Activated T-cell treated with anti-CD3 and anti-CD28 coated beads for 48 hours (primary cell): Measurements from ENCODE around the gene GPN1.
"Not testable (repeated sequence)": the region's sequence is repeated elsewhere in the genome, so short reads cannot be mapped to it uniquely, and the experiment has no call there.

ENCODE experiments used
- DNase-seq: peaks from one replicate; pipeline ENCODE4 v3.0.0-alpha.2; 2020; ENCODE audit warnings: low read depth

The GPN1 gene

GRCh38 chr2:27628767-27629709 is at the start of gene GPN1, which contains the start of gene CCDC121:
Gene GPN1, plus strand, starts transcription at chr2:27629050. Its CDS starts 9 bp downstream, at chr2:27629059.
Gene CCDC121, minus strand, starts transcription at chr2:27629012. Its CDS starts 1,213 bp downstream, at chr2:27627799.
- peak; percentile 93 for DNase-seq

- DNase-seq, result no peak
These were observed 47.3 kb upstream of the GPN1 start for GRCh38 chr2:27581417-27582128.

GRCh38 chr2:27582129-27582694 is 46.6 kb upstream of the GPN1 start:
- DNase-seq, result no peak

GRCh38 chr2:27582695-27583389 is 46.0 kb upstream of the GPN1 start, which contains the start of gene ZNF512:
Gene ZNF512, plus strand, starts transcription at chr2:27583042. Its CDS starts 71 bp downstream, at chr2:27583113.
- DNase-seq, result peak; percentile 81

- no peak for DNase-seq
These were observed 45.4 kb upstream of the GPN1 start for GRCh38 chr2:27583390-27583915.

- no peak for DNase-seq
These were observed 44.3 kb upstream of the GPN1 start for GRCh38 chr2:27584597-27584996.

- DNase-seq, result no peak
These were observed 41.8 kb upstream of the GPN1 start for GRCh38 chr2:27587025-27587424.

- DNase-seq, result no peak
These were observed 40.5 kb upstream of the GPN1 start for GRCh38 chr2:27588308-27588707.

- no peak for DNase-seq
These were observed 37.1 kb upstream of the GPN1 start for GRCh38 chr2:27591745-27592144.

- no peak for DNase-seq
These were observed 35.6 kb upstream of the GPN1 start for GRCh38 chr2:27593240-27593639.

GRCh38 chr2:27594020-27594703 is 34.7 kb upstream of the GPN1 start:
- not testable (repeated sequence) for DNase-seq

GRCh38 chr2:27595412-27595811 is 33.4 kb upstream of the GPN1 start:
- DNase-seq, result not testable (repeated sequence)

GRCh38 chr2:27596627-27597026 is 32.2 kb upstream of the GPN1 start:
- DNase-seq, result no peak

GRCh38 chr2:27606611-27607010 is 22.2 kb upstream of the GPN1 start:
- DNase-seq, result no peak

- no peak for DNase-seq
These were observed 14.9 kb upstream of the GPN1 start for GRCh38 chr2:27613985-27614384.

GRCh38 chr2:27615316-27615715 is 13.5 kb upstream of the GPN1 start:
- no peak for DNase-seq

GRCh38 chr2:27621524-27621923 is 7.3 kb upstream of the GPN1 start:
- no peak for DNase-seq

- no peak for DNase-seq
These were observed 5.9 kb upstream of the GPN1 start for GRCh38 chr2:27622921-27623384.

GRCh38 chr2:27624943-27625342 is 3.9 kb upstream of the GPN1 start:
- no peak for DNase-seq

- DNase-seq, result not testable (repeated sequence)
These were observed 2.5 kb upstream of the GPN1 start for GRCh38 chr2:27626323-27626722.

- DNase-seq, result not testable (repeated sequence)
These were observed 1.9 kb upstream of the GPN1 start for GRCh38 chr2:27626921-27627320.
